ENCODE measurements around the gene MACROD2. TPM values are rescaled to one million over a fixed set of nuclear protein-coding genes. Genes with fewer than 3 reads are reported as not detected.

The MACROD2 gene
- total and polyA plus RNA-seq, 4 donors: 0.66 to 10.5 (median 3.3) TPM

DNA sequence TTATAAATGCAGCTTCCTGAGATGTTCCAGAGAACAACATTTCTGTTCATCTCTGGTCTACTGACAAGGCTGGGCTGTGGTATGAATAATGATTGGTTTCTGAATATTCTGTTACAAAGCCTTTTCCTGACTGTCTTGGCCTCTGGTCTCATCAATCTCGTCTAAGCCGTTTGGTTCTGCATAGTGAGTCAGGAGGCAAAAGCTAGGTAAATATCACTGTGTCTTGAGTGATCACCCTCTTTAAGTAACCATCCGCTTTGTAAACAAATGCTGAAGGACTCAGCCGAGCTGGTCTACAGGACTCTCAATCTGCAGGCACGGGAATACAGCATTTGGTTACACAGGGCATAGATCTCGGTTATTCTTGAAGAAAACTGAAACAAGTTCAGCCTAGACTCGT is 2066.0 kb downstream of the MACROD2 start (continued):
- TF ChIP-seq, protein P1, sequence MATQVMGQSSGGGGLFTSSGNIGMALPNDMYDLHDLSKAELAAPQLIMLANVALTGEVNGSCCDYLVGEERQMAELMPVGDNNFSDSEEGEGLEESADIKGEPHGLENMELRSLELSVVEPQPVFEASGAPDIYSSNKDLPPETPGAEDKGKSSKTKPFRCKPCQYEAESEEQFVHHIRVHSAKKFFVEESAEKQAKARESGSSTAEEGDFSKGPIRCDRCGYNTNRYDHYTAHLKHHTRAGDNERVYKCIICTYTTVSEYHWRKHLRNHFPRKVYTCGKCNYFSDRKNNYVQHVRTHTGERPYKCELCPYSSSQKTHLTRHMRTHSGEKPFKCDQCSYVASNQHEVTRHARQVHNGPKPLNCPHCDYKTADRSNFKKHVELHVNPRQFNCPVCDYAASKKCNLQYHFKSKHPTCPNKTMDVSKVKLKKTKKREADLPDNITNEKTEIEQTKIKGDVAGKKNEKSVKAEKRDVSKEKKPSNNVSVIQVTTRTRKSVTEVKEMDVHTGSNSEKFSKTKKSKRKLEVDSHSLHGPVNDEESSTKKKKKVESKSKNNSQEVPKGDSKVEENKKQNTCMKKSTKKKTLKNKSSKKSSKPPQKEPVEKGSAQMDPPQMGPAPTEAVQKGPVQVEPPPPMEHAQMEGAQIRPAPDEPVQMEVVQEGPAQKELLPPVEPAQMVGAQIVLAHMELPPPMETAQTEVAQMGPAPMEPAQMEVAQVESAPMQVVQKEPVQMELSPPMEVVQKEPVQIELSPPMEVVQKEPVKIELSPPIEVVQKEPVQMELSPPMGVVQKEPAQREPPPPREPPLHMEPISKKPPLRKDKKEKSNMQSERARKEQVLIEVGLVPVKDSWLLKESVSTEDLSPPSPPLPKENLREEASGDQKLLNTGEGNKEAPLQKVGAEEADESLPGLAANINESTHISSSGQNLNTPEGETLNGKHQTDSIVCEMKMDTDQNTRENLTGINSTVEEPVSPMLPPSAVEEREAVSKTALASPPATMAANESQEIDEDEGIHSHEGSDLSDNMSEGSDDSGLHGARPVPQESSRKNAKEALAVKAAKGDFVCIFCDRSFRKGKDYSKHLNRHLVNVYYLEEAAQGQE (IDR thresholded peaks at IDR 0.05): no peak
- TF ChIP-seq TAF1 (conservative IDR thresholded peaks at IDR 0.05): no peak
- no peak for TF ChIP-seq SP1 (IDR thresholded peaks at IDR 0.05)
- TF ChIP-seq, protein P2, sequence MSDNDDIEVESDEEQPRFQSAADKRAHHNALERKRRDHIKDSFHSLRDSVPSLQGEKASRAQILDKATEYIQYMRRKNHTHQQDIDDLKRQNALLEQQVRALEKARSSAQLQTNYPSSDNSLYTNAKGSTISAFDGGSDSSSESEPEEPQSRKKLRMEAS (IDR thresholded peaks at IDR 0.05): no peak
- TF ChIP-seq JUND (IDR thresholded peaks at IDR 0.05): no peak
- TF ChIP-seq RAD21 (IDR thresholded peaks at IDR 0.05): no peak
- no peak for TF ChIP-seq EGR1 (IDR thresholded peaks at IDR 0.05; ENCODE audit: low read depth in 2 of 2)

- Histone ChIP-seq H3K4me1 (ENCODE audit: control insufficient read depth in 4 of 4, insufficient read depth in 4 of 4, low read length in 3 of 4) (no peaks in the 10 kb centered on the region), H3K9me3 (ENCODE audit: control insufficient read depth in 4 of 4, low read length in 3 of 4) (peaks cover 0 to 7% (median 4%) of the 10 kb centered on the region in 4 donors), H3K27me3 (ENCODE audit: control insufficient read depth in 4 of 4, insufficient read depth in 4 of 4, low read length in 3 of 4) (no peaks in the 10 kb centered on the region), H3K36me3 (ENCODE audit: control insufficient read depth in 4 of 4, insufficient read depth in 3 of 4, low read depth in 1 of 4, low read length in 3 of 4) (no peaks in the 10 kb centered on the region), H3K27ac (ENCODE audit: low read depth in 1 of 2, low read length in 2 of 2) (no peak overlapping the region), H3K4me3 (ENCODE audit: low read depth in 1 of 3, low read length in 3 of 3) (no peak overlapping the region), H3K9ac (ENCODE audit: low read depth in 1 of 2, low read length in 2 of 2) (no peak overlapping the region)
- no peak for TF ChIP-seq NR2F2 (IDR thresholded peaks at IDR 0.05)
- no peak for TF ChIP-seq FOXA2 (IDR thresholded peaks at IDR 0.05)
- TF ChIP-seq EGR1 (IDR thresholded peaks at IDR 0.05; ENCODE audit: low read depth in 2 of 2): no peak
- TF ChIP-seq FOXA1 (IDR thresholded peaks at IDR 0.05): no peak
- TF ChIP-seq, protein P3, sequence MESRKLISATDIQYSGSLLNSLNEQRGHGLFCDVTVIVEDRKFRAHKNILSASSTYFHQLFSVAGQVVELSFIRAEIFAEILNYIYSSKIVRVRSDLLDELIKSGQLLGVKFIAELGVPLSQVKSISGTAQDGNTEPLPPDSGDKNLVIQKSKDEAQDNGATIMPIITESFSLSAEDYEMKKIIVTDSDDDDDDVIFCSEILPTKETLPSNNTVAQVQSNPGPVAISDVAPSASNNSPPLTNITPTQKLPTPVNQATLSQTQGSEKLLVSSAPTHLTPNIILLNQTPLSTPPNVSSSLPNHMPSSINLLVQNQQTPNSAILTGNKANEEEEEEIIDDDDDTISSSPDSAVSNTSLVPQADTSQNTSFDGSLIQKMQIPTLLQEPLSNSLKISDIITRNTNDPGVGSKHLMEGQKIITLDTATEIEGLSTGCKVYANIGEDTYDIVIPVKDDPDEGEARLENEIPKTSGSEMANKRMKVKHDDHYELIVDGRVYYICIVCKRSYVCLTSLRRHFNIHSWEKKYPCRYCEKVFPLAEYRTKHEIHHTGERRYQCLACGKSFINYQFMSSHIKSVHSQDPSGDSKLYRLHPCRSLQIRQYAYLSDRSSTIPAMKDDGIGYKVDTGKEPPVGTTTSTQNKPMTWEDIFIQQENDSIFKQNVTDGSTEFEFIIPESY (IDR thresholded peaks at IDR 0.05): no peak
- TF ChIP-seq JUND (IDR thresholded peaks at IDR 0.05): no peak
- TF ChIP-seq HNF4A (conservative IDR thresholded peaks at IDR 0.05): no peak
- no peak for TF ChIP-seq HNF4G (IDR thresholded peaks at IDR 0.05)
- 75% methylated on average over 10 of the region's 10 CpGs for WGBS
- DNase-seq (ENCODE audit: low spot score): no peak
Measured at GRCh38 chr20:16062661-16063581, 2067.6 kb downstream of the MACROD2 start.

GRCh38 chr20:16063881-16064280 is 2068.6 kb downstream of the MACROD2 start:
- Histone ChIP-seq H3K27ac (ENCODE audit: low read depth in 1 of 2, low read length in 2 of 2) (no peak overlapping the region), H3K4me1 (ENCODE audit: control insufficient read depth in 4 of 4, insufficient read depth in 4 of 4, low read length in 3 of 4) (no peaks in the 10 kb centered on the region), H3K9me3 (ENCODE audit: control insufficient read depth in 4 of 4, low read length in 3 of 4) (peaks cover 0 to 7% (median 4%) of the 10 kb centered on the region in 4 donors), H3K36me3 (ENCODE audit: control insufficient read depth in 4 of 4, insufficient read depth in 3 of 4, low read depth in 1 of 4, low read length in 3 of 4) (no peaks in the 10 kb centered on the region), H3K4me3 (ENCODE audit: low read depth in 1 of 3, low read length in 3 of 3) (no peak overlapping the region), H3K9ac (ENCODE audit: low read depth in 1 of 2, low read length in 2 of 2) (no peak overlapping the region), H3K27me3 (ENCODE audit: control insufficient read depth in 4 of 4, insufficient read depth in 4 of 4, low read length in 3 of 4) (no peaks in the 10 kb centered on the region)
- 90% methylated on average over 2 of the region's 2 CpGs for WGBS
- no peak for DNase-seq (ENCODE audit: low spot score)
- TF ChIP-seq YY1 (IDR thresholded peaks at IDR 0.05) (no peak), NR2F2 (IDR thresholded peaks at IDR 0.05) (no peak), FOXA1 (IDR thresholded peaks at IDR 0.05) (no peak), SP1 (IDR thresholded peaks at IDR 0.05) (no peak), RXRA (IDR thresholded peaks at IDR 0.05) (no peak), FOXA2 (IDR thresholded peaks at IDR 0.05) (no peak), GABPA (IDR thresholded peaks at IDR 0.05 in 1 of 2, conservative IDR thresholded peaks at IDR 0.05 in 1 of 2) (no peak), CTCF (IDR thresholded peaks at IDR 0.05; ENCODE audit: low read depth, low read length, missing input control) (no peak)
- TF ChIP-seq, protein P1 (IDR thresholded peaks at IDR 0.05): no peak

All from liver (tissue), 9 donors.